DND-41 (cell line): ENCODE measurements around the gene KDM8.

Experiments
- CTCF ChIP-seq: IDR thresholded peaks from 2 replicates; pipeline ENCODE4 v1.5.1; 2012; ENCODE audit warnings: borderline replicate concordance, low read length, moderate library complexity, mild to moderate bottlenecking; ENCODE audit not compliant: poor library complexity, severe bottlenecking; ENCODE audit errors: extremely low read depth
- EZH2 ChIP-seq: IDR thresholded peaks from 3 replicates; pipeline ENCODE4 v1.6.1; 2012; ENCODE audit warnings: borderline replicate concordance, low read depth, mild to moderate bottlenecking, moderate library complexity, low read length, inconsistent platforms; ENCODE audit not compliant: severe bottlenecking

- TF ChIP-seq CTCF (no peak), EZH2 (no peak)
Observed at GRCh38 chr16:27265982-27266381, 62.7 kb downstream of the KDM8 start.
